Measurements from ENCODE around the gene METTL5.
"Not testable (repeated sequence)": the region's sequence is repeated elsewhere in the genome, so short reads cannot be mapped to it uniquely, and the experiment has no call there.

DNA sequence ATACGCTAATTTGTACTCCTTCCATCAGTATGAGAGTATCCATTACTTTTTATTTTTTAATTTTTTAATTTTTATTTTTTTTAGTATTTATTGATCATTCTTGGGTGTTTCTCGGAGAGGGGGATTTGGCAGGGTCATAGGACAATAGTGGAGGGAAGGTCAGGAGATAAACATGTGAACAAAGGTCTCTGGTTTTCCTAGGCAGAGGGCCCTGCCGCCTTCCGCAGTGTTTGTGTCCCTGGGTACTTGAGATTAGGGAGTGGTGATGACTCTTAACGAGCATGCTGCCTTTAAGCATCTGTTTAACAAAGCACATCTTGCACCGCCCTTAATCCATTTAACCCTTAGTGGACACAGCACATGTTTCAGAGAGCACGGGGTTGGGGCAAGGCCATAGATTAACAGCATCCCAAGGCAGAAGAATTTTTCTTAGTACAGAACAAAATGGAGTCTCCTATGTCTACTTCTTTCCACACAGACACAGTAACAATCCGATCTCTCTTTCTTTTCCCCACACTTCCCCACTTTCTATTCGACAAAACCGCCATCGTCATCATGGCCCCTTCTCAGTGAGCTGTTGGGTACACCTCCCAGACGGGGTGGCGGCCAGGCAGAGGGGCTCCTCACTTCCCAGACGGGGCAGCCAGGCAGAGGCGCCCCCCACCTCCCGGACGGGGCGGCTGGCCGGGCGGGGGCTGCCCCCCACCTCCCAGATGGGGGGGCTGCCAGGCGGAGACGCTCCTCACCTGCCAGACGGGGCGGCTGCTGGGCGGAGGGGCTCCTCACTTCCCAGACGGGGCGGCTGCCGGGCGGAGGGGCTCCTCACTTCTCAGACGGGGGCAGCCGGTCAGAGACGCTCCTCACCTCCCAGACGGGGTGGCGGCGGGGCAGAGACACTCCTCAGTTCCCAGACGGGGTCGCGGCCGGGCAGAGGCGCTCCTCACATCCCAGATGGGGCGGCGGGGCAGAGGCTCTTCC lies 30.9 kb upstream of the METTL5 start:
- TF ChIP-seq POLR2A (IDR thresholded peaks at IDR 0.05) = not testable (repeated sequence)
- TF ChIP-seq, protein P1, sequence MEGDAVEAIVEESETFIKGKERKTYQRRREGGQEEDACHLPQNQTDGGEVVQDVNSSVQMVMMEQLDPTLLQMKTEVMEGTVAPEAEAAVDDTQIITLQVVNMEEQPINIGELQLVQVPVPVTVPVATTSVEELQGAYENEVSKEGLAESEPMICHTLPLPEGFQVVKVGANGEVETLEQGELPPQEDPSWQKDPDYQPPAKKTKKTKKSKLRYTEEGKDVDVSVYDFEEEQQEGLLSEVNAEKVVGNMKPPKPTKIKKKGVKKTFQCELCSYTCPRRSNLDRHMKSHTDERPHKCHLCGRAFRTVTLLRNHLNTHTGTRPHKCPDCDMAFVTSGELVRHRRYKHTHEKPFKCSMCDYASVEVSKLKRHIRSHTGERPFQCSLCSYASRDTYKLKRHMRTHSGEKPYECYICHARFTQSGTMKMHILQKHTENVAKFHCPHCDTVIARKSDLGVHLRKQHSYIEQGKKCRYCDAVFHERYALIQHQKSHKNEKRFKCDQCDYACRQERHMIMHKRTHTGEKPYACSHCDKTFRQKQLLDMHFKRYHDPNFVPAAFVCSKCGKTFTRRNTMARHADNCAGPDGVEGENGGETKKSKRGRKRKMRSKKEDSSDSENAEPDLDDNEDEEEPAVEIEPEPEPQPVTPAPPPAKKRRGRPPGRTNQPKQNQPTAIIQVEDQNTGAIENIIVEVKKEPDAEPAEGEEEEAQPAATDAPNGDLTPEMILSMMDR (IDR thresholded peaks at IDR 0.05) = not testable (repeated sequence)

Data from esophagus squamous epithelium (tissue), 4 donors.